HEK293 (cell line): ENCODE data around the gene CDC14B.

Experiments
- CTCF ChIA-PET: fragments of 350-600 bp; formaldehyde crosslinking; extraction: SDS; loops from one replicate; lab custom pipeline; 2021; ENCODE audit warnings: antibody characterized with exemption; lab: Yijun Ruan, JAX
- POLR2A ChIA-PET: fragments of 300-600 bp; formaldehyde crosslinking; extraction: SDS; loops from one replicate; lab custom pipeline; 2020; ENCODE audit warnings: antibody characterized with exemption, inconsistent platforms; lab: Yijun Ruan, JAX
- H3K27ac ChIP-seq: fragments of 200-500 bp; sonication (Bioruptor generic); 2 replicates; pipeline ENCODE4 v1.5.1; 2014; ENCODE audit warnings: low read depth, low read length, control low read depth, inconsistent platforms; ENCODE audit errors: extremely low read depth
- H3K36me3 ChIP-seq, 2 experiments: fragments of 200-500 bp in 1 of 2; sonication (Bioruptor generic) in 1 of 2; 1 replicate in 1 of 2; 2 replicates in 1 of 2; pipeline ENCODE4 v1.5.1; 2014 to 2017; ENCODE audit warnings: inconsistent platforms in 2 of 2, low read length in 2 of 2; ENCODE audit not compliant: control insufficient read depth in 2 of 2, insufficient read depth in 1 of 2
- H3K4me1 ChIP-seq: fragments of 200-500 bp; sonication (Bioruptor generic); 2 replicates; pipeline ENCODE4 v1.5.1; 2014; ENCODE audit warnings: mild to moderate bottlenecking, low read length, inconsistent platforms; ENCODE audit not compliant: control insufficient read depth, insufficient read depth
- H3K4me3 ChIP-seq: 2 replicates; pipeline ENCODE4 v1.5.1; 2011; ENCODE audit warnings: low read depth, mild to moderate bottlenecking, control low read depth, low read length, moderate library complexity
- H3K9me3 ChIP-seq: fragments of 200-500 bp; sonication (Bioruptor generic); 2 replicates; pipeline ENCODE4 v1.5.1; 2014; ENCODE audit warnings: low read depth, low read length, inconsistent platforms; ENCODE audit not compliant: control insufficient read depth, insufficient read depth
- GLIS1 ChIP-seq: fragments of 450-650 bp; formaldehyde crosslinking; IDR thresholded peaks from 2 replicates; pipeline ENCODE4 v1.5.1; 2016; ENCODE audit warnings: missing biosample characterization, missing genetic modification characterization
- GLIS2 ChIP-seq: fragments of 450-650 bp; formaldehyde crosslinking; IDR thresholded peaks from 2 replicates; pipeline ENCODE4 v1.5.1; 2016; ENCODE audit warnings: missing biosample characterization, missing genetic modification characterization
- HOXA7 ChIP-seq: sonication (generic); formaldehyde crosslinking; IDR thresholded peaks from 2 replicates; pipeline ENCODE4 v1.8.1; 2022; ENCODE audit warnings: missing genetic modification reagents, borderline replicate concordance
- HOXD13 ChIP-seq: sonication (generic); formaldehyde crosslinking; IDR thresholded peaks from 2 replicates; pipeline ENCODE4 v1.8.0; 2022; ENCODE audit warnings: missing genetic modification reagents, borderline replicate concordance
- INSM2 ChIP-seq: fragments of 450-650 bp; formaldehyde crosslinking; IDR thresholded peaks from 2 replicates; pipeline ENCODE4 v1.5.1; 2016; ENCODE audit warnings: missing biosample characterization, missing genetic modification characterization
- KLF1 ChIP-seq: fragments of 450-650 bp; formaldehyde crosslinking; IDR thresholded peaks from 2 replicates; pipeline ENCODE4 v1.5.1; 2016; ENCODE audit warnings: missing biosample characterization, missing genetic modification characterization
- PRDM10 ChIP-seq: fragments of 450-650 bp; formaldehyde crosslinking; IDR thresholded peaks from 2 replicates; pipeline ENCODE4 v1.5.1; 2016; ENCODE audit warnings: missing biosample characterization, missing genetic modification characterization
- SP2 ChIP-seq: fragments of 450-650 bp; formaldehyde crosslinking; IDR thresholded peaks from 2 replicates; pipeline ENCODE4 v1.5.1; 2016; ENCODE audit warnings: missing biosample characterization, missing genetic modification characterization
- ZBTB20 ChIP-seq: fragments of 450-650 bp; formaldehyde crosslinking; IDR thresholded peaks from 2 replicates; pipeline ENCODE4 v1.5.1; 2016; ENCODE audit warnings: missing biosample characterization, missing genetic modification characterization
- ZBTB44 ChIP-seq: fragments of 450-650 bp; IDR thresholded peaks from 2 replicates; pipeline ENCODE4 v1.5.1; 2018; ENCODE audit warnings: missing biosample characterization, mild to moderate bottlenecking, missing genetic modification characterization
- ZBTB8A ChIP-seq: fragments of 450-650 bp; formaldehyde crosslinking; IDR thresholded peaks from 2 replicates; pipeline ENCODE4 v1.5.1; 2016; ENCODE audit warnings: missing biosample characterization, missing genetic modification characterization
- ZIC2 ChIP-seq: fragments of 450-650 bp; formaldehyde crosslinking; IDR thresholded peaks from 2 replicates; pipeline ENCODE4 v1.5.1; 2016; ENCODE audit warnings: missing biosample characterization, missing genetic modification characterization
- ZNF114 ChIP-seq: fragments of 450-650 bp; formaldehyde crosslinking; IDR thresholded peaks from 2 replicates; pipeline ENCODE4 v1.5.0; 2017; ENCODE audit warnings: missing biosample characterization, missing genetic modification characterization
- ZNF140 ChIP-seq: fragments of 450-650 bp; formaldehyde crosslinking; IDR thresholded peaks from 2 replicates; pipeline ENCODE4 v1.5.1; 2016; ENCODE audit warnings: missing biosample characterization, missing genetic modification characterization
- ZNF24 ChIP-seq: fragments of 450-650 bp; formaldehyde crosslinking; IDR thresholded peaks from 2 replicates; pipeline ENCODE4 v1.5.1; 2016; ENCODE audit warnings: missing biosample characterization, missing genetic modification characterization
- ZNF266 ChIP-seq: fragments of 450-650 bp; formaldehyde crosslinking; IDR thresholded peaks from 2 replicates; pipeline ENCODE4 v1.5.1; 2016; ENCODE audit warnings: missing biosample characterization, missing genetic modification characterization, low read depth
- ZNF302 ChIP-seq: fragments of 450-650 bp; formaldehyde crosslinking; IDR thresholded peaks from 2 replicates; pipeline ENCODE4 v1.5.1; 2016; ENCODE audit warnings: missing biosample characterization, missing genetic modification characterization, low read depth
- ZNF335 ChIP-seq: fragments of 450-650 bp; formaldehyde crosslinking; conservative IDR thresholded peaks from 2 replicates; pipeline ENCODE4 v1.5.1; 2016; ENCODE audit warnings: missing biosample characterization, missing genetic modification characterization
- ZNF404 ChIP-seq: fragments of 450-650 bp; formaldehyde crosslinking; IDR thresholded peaks from 2 replicates; pipeline ENCODE4 v1.5.1; 2017; ENCODE audit warnings: missing biosample characterization, missing genetic modification characterization
- ZNF433 ChIP-seq: fragments of 450-650 bp; formaldehyde crosslinking; IDR thresholded peaks from 2 replicates; pipeline ENCODE4 v1.5.1; 2016; ENCODE audit warnings: missing biosample characterization, missing genetic modification characterization, low read depth
- ZNF501 ChIP-seq: fragments of 450-650 bp; formaldehyde crosslinking; IDR thresholded peaks from 2 replicates; pipeline ENCODE4 v1.5.1; 2016; ENCODE audit warnings: missing biosample characterization, missing genetic modification characterization
- ZNF549 ChIP-seq: fragments of 450-650 bp; IDR thresholded peaks from 2 replicates; pipeline ENCODE4 v1.5.1; 2018; ENCODE audit warnings: missing biosample characterization, missing genetic modification characterization, mild to moderate bottlenecking, inconsistent platforms, moderate library complexity
- ZNF571 ChIP-seq: fragments of 450-650 bp; formaldehyde crosslinking; IDR thresholded peaks from 2 replicates; pipeline ENCODE4 v1.5.0; 2017; ENCODE audit warnings: missing biosample characterization, missing genetic modification characterization
- TF ChIP-seq, protein P1 (sequence below): fragments of 450-650 bp; formaldehyde crosslinking; optimal IDR thresholded peaks from 2 replicates; pipeline ENCODE3; 2016; ENCODE audit warnings: missing biosample characterization, mild to moderate bottlenecking, missing genetic modification characterization
- TF ChIP-seq, protein P2 (sequence below): fragments of 450-650 bp; formaldehyde crosslinking; IDR thresholded peaks from 2 replicates; pipeline ENCODE4 v1.5.1; 2016; ENCODE audit warnings: missing biosample characterization, missing genetic modification characterization, borderline replicate concordance

The CDC14B gene

DNA sequence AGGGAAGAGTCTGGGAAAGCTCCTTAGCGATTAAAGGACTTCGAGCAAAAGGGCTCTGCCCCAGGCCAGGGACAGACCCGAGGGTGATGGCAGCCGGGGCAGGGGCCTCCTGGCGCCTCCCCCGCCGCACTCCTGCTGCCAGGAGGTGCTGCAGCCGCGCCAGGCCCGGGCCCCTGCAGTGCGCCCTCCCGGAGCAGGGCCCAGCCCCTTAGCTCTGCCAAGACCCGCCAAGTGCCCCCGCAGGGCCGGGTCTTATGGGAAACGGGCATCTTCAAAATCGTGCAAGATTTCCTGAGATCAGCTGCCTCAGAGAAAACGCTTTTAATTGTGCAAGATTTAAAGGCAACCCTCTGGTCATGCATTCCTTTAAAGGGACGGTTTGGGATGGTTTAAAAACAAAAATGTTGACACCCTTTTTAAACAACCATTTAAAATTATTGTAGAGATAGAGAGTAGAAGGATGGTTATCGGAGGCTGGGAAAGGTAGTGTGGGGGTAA lies 52.4 kb downstream of the CDC14B start:
- POLR2A ChIA-PET: interaction anchor here (0.5 to 0.6 kb wide), 2 partner anchors 115 to 223 kb away, joined by 3 to 6 read pairs; no protein-coding TSS in a partner anchor
- CTCF ChIA-PET: interaction anchor here (0.5 to 1.2 kb wide), 9 partner anchors 10 to 485 kb away, joined by 3 to 5 read pairs (median 3); partner anchors contain the start of gene HABP4
- Histone ChIP-seq H3K9me3 (no peaks in the 10 kb centered on the region), H3K4me3 (peak overlapping the region; percentile 67), H3K36me3 (peaks cover 0 to 3% of the 10 kb centered on the region in 2 experiments; a peak in 1 of 3 replicates), H3K4me1 (peaks cover 3% of the 10 kb centered on the region; the same call in 1 of the 2 replicates), H3K27ac (peak overlapping the region; percentile 43; the same call in 1 of the 2 replicates)
- TF ChIP-seq HOXA7 (CRISPR knock-in tag) (no peak), ZNF266 (tag by site-specific recombination) (no peak), ZNF404 (tag by site-specific recombination) (no peak), ZBTB44 (no peak), SP2 (tag by site-specific recombination) (0 out of 2 replicates have a peak, but pooled peaks have one; percentile 5), ZBTB8A (tag by site-specific recombination) (0 out of 2 replicates have a peak, but pooled peaks have one; percentile 11), ZBTB20 (tag by site-specific recombination) (peak; percentile 91), KLF1 (tag by site-specific recombination) (no peak), ZNF302 (tag by site-specific recombination) (no peak), ZNF114 (tag by site-specific recombination) (no peak), PRDM10 (no peak), GLIS2 (tag by site-specific recombination) (peak; percentile 70; the same call in 1 of the 2 replicates), ZNF501 (no peak), ZNF24 (tag by site-specific recombination) (no peak), GLIS1 (peak; percentile 77), ZNF433 (tag by site-specific recombination) (no peak), ZIC2 (tag by site-specific recombination) (peak; percentile 88), ZNF549 (tag by site-specific recombination) (no peak), ZNF571 (tag by site-specific recombination) (no peak), INSM2 (tag by site-specific recombination) (no peak), ZNF140 (tag by site-specific recombination) (no peak), ZNF335 (tag by site-specific recombination) (peak; percentile 49; the same call in 1 of the 2 replicates), HOXD13 (CRISPR knock-in tag) (no peak)
- TF ChIP-seq, protein P1, sequence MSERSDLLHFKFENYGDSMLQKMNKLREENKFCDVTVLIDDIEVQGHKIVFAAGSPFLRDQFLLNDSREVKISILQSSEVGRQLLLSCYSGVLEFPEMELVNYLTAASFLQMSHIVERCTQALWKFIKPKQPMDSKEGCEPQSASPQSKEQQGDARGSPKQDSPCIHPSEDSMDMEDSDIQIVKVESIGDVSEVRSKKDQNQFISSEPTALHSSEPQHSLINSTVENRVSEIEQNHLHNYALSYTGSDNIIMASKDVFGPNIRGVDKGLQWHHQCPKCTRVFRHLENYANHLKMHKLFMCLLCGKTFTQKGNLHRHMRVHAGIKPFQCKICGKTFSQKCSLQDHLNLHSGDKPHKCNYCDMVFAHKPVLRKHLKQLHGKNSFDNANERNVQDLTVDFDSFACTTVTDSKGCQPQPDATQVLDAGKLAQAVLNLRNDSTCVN: peak; percentile 46
- TF ChIP-seq, protein P2, sequence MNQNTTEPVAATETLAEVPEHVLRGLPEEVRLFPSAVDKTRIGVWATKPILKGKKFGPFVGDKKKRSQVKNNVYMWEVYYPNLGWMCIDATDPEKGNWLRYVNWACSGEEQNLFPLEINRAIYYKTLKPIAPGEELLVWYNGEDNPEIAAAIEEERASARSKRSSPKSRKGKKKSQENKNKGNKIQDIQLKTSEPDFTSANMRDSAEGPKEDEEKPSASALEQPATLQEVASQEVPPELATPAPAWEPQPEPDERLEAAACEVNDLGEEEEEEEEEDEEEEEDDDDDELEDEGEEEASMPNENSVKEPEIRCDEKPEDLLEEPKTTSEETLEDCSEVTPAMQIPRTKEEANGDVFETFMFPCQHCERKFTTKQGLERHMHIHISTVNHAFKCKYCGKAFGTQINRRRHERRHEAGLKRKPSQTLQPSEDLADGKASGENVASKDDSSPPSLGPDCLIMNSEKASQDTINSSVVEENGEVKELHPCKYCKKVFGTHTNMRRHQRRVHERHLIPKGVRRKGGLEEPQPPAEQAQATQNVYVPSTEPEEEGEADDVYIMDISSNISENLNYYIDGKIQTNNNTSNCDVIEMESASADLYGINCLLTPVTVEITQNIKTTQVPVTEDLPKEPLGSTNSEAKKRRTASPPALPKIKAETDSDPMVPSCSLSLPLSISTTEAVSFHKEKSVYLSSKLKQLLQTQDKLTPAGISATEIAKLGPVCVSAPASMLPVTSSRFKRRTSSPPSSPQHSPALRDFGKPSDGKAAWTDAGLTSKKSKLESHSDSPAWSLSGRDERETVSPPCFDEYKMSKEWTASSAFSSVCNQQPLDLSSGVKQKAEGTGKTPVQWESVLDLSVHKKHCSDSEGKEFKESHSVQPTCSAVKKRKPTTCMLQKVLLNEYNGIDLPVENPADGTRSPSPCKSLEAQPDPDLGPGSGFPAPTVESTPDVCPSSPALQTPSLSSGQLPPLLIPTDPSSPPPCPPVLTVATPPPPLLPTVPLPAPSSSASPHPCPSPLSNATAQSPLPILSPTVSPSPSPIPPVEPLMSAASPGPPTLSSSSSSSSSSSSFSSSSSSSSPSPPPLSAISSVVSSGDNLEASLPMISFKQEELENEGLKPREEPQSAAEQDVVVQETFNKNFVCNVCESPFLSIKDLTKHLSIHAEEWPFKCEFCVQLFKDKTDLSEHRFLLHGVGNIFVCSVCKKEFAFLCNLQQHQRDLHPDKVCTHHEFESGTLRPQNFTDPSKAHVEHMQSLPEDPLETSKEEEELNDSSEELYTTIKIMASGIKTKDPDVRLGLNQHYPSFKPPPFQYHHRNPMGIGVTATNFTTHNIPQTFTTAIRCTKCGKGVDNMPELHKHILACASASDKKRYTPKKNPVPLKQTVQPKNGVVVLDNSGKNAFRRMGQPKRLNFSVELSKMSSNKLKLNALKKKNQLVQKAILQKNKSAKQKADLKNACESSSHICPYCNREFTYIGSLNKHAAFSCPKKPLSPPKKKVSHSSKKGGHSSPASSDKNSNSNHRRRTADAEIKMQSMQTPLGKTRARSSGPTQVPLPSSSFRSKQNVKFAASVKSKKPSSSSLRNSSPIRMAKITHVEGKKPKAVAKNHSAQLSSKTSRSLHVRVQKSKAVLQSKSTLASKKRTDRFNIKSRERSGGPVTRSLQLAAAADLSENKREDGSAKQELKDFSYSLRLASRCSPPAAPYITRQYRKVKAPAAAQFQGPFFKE (tag by site-specific recombination): no peak
